H1 (cell line): ENCODE measurements around the gene SLC25A22. TPM values are rescaled to one million over a fixed set of nuclear protein-coding genes. Genes with fewer than 3 reads are reported as not detected.

Source experiments
- CTCF ChIA-PET: fragments of 300-600 bp; sonication (Branson Sonifier 250); formaldehyde crosslinking; loops from one replicate; lab custom pipeline; 2021; ENCODE audit not compliant: partially characterized antibody; lab: Charles Lee
- POLR2A ChIA-PET: fragments of 300-600 bp; sonication (Branson Sonifier 250); formaldehyde crosslinking; loops from one replicate; lab custom pipeline; 2021; ENCODE audit warnings: inconsistent platforms; ENCODE audit not compliant: partially characterized antibody; lab: Charles Lee
- DNase-seq, 2 experiments: peaks; one replicate each; pipeline versions ENCODE4 v3.0.0 to v3.0.0-alpha.2; 2010 to 2022; ENCODE audit warnings: low spot score in 2 of 2, low read depth in 1 of 2, mixed read lengths in 1 of 2
- FAIRE-seq: peaks from 2 replicates; lab custom pipeline; 2011; peaks lifted over from hg19 to GRCh38; lab: Jason Lieb, UNC
- H2AFZ ChIP-seq: 2 replicates; pipeline ENCODE4 v1.8.1; 2012; ENCODE audit warnings: low read length, inconsistent platforms
- H2AK5ac ChIP-seq: 2 replicates; pipeline ENCODE4 v1.6.1; 2013; ENCODE audit warnings: low read depth, low read length
- H2BK120ac ChIP-seq: replicated peaks from 2 replicates; pipeline ENCODE3; 2013; ENCODE audit warnings: low read depth, low read length, inconsistent platforms
- H2BK12ac ChIP-seq: 2 replicates; pipeline ENCODE4 v1.6.1; 2013; ENCODE audit warnings: low read depth, low read length
- H2BK15ac ChIP-seq: 2 replicates; pipeline ENCODE4 v1.6.1; 2013; ENCODE audit warnings: low read length
- H2BK20ac ChIP-seq: 2 replicates; pipeline ENCODE4 v1.6.1; 2013; ENCODE audit warnings: low read length
- H2BK5ac ChIP-seq: 2 replicates; pipeline ENCODE4 v1.6.1; 2013; ENCODE audit warnings: low read depth, low read length
- H3K14ac ChIP-seq: 2 replicates; pipeline ENCODE4 v1.6.1; 2013; ENCODE audit warnings: inconsistent platforms; ENCODE audit not compliant: insufficient read length
- H3K18ac ChIP-seq: 2 replicates; pipeline ENCODE4 v1.6.1; 2013; ENCODE audit warnings: low read length; ENCODE audit errors: extremely low read depth
- H3K23ac ChIP-seq: 2 replicates; pipeline ENCODE4 v1.6.1; 2013; ENCODE audit warnings: inconsistent platforms; ENCODE audit not compliant: insufficient read length
- H3K23me2 ChIP-seq: 2 replicates; pipeline ENCODE4 v1.6.1; 2013; ENCODE audit warnings: low read depth, low read length
- H3K27ac ChIP-seq: 2 replicates; pipeline ENCODE4 v1.6.1; 2011; ENCODE audit warnings: low read depth, low read length, inconsistent platforms
- H3K27me3 ChIP-seq, 4 experiments: replicated peaks in 1 of 4; 1 replicate in 1 of 4; 2 replicates in 3 of 4; pipeline versions ENCODE4 v1.6.1 to v1.8.1; 2011 to 2013; ENCODE audit warnings: low read length in 3 of 4, mild to moderate bottlenecking in 3 of 4, inconsistent platforms in 2 of 4, mixed read lengths in 2 of 4, moderate library complexity in 1 of 4; ENCODE audit not compliant: control insufficient read depth in 3 of 4, insufficient read depth in 3 of 4; ENCODE audit errors: extremely low read depth in 1 of 4
- H3K36me3 ChIP-seq, 4 experiments: 2 replicates each; pipeline versions ENCODE4 v1.6.1 to v1.8.1; 2011 to 2013; ENCODE audit warnings: mild to moderate bottlenecking in 4 of 4, low read length in 3 of 4, moderate library complexity in 2 of 4, control low read depth in 1 of 4, inconsistent platforms in 1 of 4; ENCODE audit not compliant: insufficient read depth in 4 of 4, control insufficient read depth in 2 of 4
- H3K4ac ChIP-seq: replicated peaks from 2 replicates; pipeline ENCODE3; 2013; ENCODE audit warnings: low read length, low read depth, mixed read lengths, inconsistent platforms; ENCODE audit not compliant: insufficient read length
- H3K4me1 ChIP-seq, 4 experiments: replicated peaks in 1 of 4; 1 replicate in 1 of 4; 2 replicates in 3 of 4; pipeline versions ENCODE4 v1.6.1 to v1.8.1; 2011 to 2013; ENCODE audit warnings: low read length in 3 of 4, inconsistent platforms in 2 of 4, mixed read lengths in 1 of 4; ENCODE audit not compliant: insufficient read depth in 4 of 4, control insufficient read depth in 3 of 4
- H3K4me2 ChIP-seq, 2 experiments: 2 replicates each; pipeline versions ENCODE4 v1.6.1 to v1.8.1; 2011 to 2013; ENCODE audit warnings: low read depth in 2 of 2, low read length in 2 of 2, control low read depth in 1 of 2, inconsistent platforms in 1 of 2, mild to moderate bottlenecking in 1 of 2; ENCODE audit not compliant: insufficient read depth in 1 of 2
- H3K4me3 ChIP-seq, 4 experiments: fragments of 200-600, 300-600 bp in 1 of 4; sonication (generic), shearing (Covaris generic), sonication (Bioruptor Twin) in 1 of 4; 2 replicates each; pipeline versions ENCODE4 v1.5.1 to v1.8.1; 2011 to 2016; ENCODE audit warnings: low read length in 4 of 4, low read depth in 3 of 4, control low read depth in 2 of 4, inconsistent platforms in 2 of 4, mild to moderate bottlenecking in 2 of 4, mixed read lengths in 1 of 4, moderate library complexity in 1 of 4; ENCODE audit not compliant: insufficient read depth in 2 of 4; ENCODE audit errors: extremely low read depth in 1 of 4
- H3K56ac ChIP-seq: replicated peaks from 2 replicates; pipeline ENCODE3; 2013; ENCODE audit warnings: low read depth, mild to moderate bottlenecking, mixed read lengths, low read length, inconsistent platforms; ENCODE audit not compliant: insufficient read length
- H3K79me1 ChIP-seq: 2 replicates; pipeline ENCODE4 v1.6.1; 2013; ENCODE audit warnings: low read depth, low read length, control low read depth
- H3K79me2 ChIP-seq, 2 experiments: 2 replicates each; pipeline versions ENCODE4 v1.6.1 to v1.8.1; 2012 to 2013; ENCODE audit warnings: low read length in 2 of 2, mild to moderate bottlenecking in 2 of 2, inconsistent platforms in 1 of 2; ENCODE audit not compliant: insufficient read depth in 2 of 2, control insufficient read depth in 1 of 2
- H3K9ac ChIP-seq, 4 experiments: replicated peaks in 1 of 4; 1 replicate in 1 of 4; 2 replicates in 3 of 4; pipeline versions ENCODE4 v1.6.1 to v1.8.1; 2011 to 2013; ENCODE audit warnings: low read depth in 3 of 4, low read length in 3 of 4, control low read depth in 2 of 4, mild to moderate bottlenecking in 2 of 4, moderate library complexity in 2 of 4, inconsistent platforms in 1 of 4; ENCODE audit errors: extremely low read depth in 1 of 4
- H3K9me3 ChIP-seq, 2 experiments: 2 replicates each; pipeline versions ENCODE4 v1.6.1 to v1.8.1; 2012 to 2013; ENCODE audit warnings: mild to moderate bottlenecking in 2 of 2, moderate library complexity in 2 of 2, control low read depth in 1 of 2, inconsistent platforms in 1 of 2, low read depth in 1 of 2, low read length in 1 of 2, mixed read lengths in 1 of 2; ENCODE audit not compliant: insufficient read depth in 2 of 2
- H4K20me1 ChIP-seq, 2 experiments: replicated peaks in 1 of 2; 2 replicates each; pipeline versions ENCODE3 to v1.8.1; 2011 to 2013; ENCODE audit warnings: inconsistent platforms in 2 of 2, low read length in 2 of 2, mild to moderate bottlenecking in 1 of 2; ENCODE audit not compliant: insufficient read depth in 2 of 2, control insufficient read depth in 1 of 2
- H4K5ac ChIP-seq: 2 replicates; pipeline ENCODE4 v1.6.1; 2013; ENCODE audit warnings: low read length, low read depth, mixed read lengths, inconsistent platforms; ENCODE audit not compliant: insufficient read length
- H4K8ac ChIP-seq: 2 replicates; pipeline ENCODE4 v1.8.0; 2013; ENCODE audit warnings: mild to moderate bottlenecking, moderate library complexity, low read length, inconsistent platforms; ENCODE audit not compliant: insufficient read depth; ENCODE audit errors: extremely low read depth
- H4K91ac ChIP-seq: replicated peaks from 2 replicates; pipeline ENCODE3; 2013; ENCODE audit warnings: low read length, mixed read lengths, inconsistent platforms; ENCODE audit not compliant: insufficient read length
- CTBP2 ChIP-seq: IDR thresholded peaks from 2 replicates; pipeline ENCODE4 v1.7.0; 2011; ENCODE audit warnings: borderline replicate concordance, mild to moderate bottlenecking, moderate library complexity, mixed read lengths, low read length; ENCODE audit not compliant: insufficient read depth, insufficient read length
- KDM1A ChIP-seq: fragments of 200-600, 300-600 bp; sonication (generic); IDR thresholded peaks from 2 replicates; pipeline ENCODE4 v1.7.1; 2016; ENCODE audit warnings: mild to moderate bottlenecking, low read length, borderline replicate concordance
- KDM5A ChIP-seq: fragments of 200-600 bp; IDR thresholded peaks from 2 replicates; pipeline ENCODE4 v1.7.1; 2012; ENCODE audit warnings: mild to moderate bottlenecking, low read length, inconsistent platforms, mixed read lengths
- SP1 ChIP-seq: IDR thresholded peaks from 2 replicates; pipeline ENCODE4 v1.6.1; 2011; ENCODE audit warnings: low read depth, low read length
- YY1 ChIP-seq: IDR thresholded peaks from 2 replicates; pipeline ENCODE4 v1.6.1; 2011; ENCODE audit warnings: low read depth, mild to moderate bottlenecking, low read length
- WGBS, 2 experiments: shearing (Covaris generic) in 1 of 2; methylation state at CpG; one replicate each; pipeline versions ENCODE4 v1.1.6 to v1.1.7; 2013 to 2015; ENCODE audit warnings: low lambda C conversion rate in 2 of 2, mixed read lengths in 2 of 2, inconsistent platforms in 1 of 2, low coverage in 1 of 2, missing lambda C conversion rate in 1 of 2; ENCODE audit not compliant: insufficient replicate concordance in 2 of 2, insufficient coverage in 1 of 2, insufficient read length in 1 of 2; ENCODE audit errors: extremely low coverage in 1 of 2, missing lambda C conversion rate in 1 of 2; 5-methylcytosine and 5-hydroxymethylcytosine counted together
- polyA plus RNA-seq, 7 experiments: library from polyadenylated mRNA; depleted of rRNA in 3 of 7; stranded (reverse) in 5 of 7; unstranded in 2 of 7; fragments of >200 nt in 5 of 7; fragments of 200-250 nt in 2 of 7; gene quantifications; 1 replicate in 5 of 7; 2 replicates in 1 of 7; 4 replicates in 1 of 7; pipeline versions ENCODE4 v1.2.1 to v1.2.3, GENCODE V29; 2011 to 2013; ENCODE audit warnings: missing spikeins in 2 of 7, mixed read lengths in 2 of 7
- total RNA-seq: library from RNA; stranded (reverse); fragmentation: NEBNext Ultra II Directional; extraction: Animal tissue kit (Norgen Biotek cat#: 25700); gene quantifications from 2 replicates; pipeline ENCODE4 v1.2.1, GENCODE V29; 2021
- TF ChIP-seq, protein P1 (sequence below): IDR thresholded peaks from 2 replicates; pipeline ENCODE4 v1.6.1; 2012; ENCODE audit warnings: low read length, inconsistent platforms

Gene SLC25A22
- total and polyA plus RNA-seq, 2 of the 8 experiments (the other 6 are each of a cell fraction or from before 2014, with no cell fraction given) = 31.5 to 48.0 TPM

DNA sequence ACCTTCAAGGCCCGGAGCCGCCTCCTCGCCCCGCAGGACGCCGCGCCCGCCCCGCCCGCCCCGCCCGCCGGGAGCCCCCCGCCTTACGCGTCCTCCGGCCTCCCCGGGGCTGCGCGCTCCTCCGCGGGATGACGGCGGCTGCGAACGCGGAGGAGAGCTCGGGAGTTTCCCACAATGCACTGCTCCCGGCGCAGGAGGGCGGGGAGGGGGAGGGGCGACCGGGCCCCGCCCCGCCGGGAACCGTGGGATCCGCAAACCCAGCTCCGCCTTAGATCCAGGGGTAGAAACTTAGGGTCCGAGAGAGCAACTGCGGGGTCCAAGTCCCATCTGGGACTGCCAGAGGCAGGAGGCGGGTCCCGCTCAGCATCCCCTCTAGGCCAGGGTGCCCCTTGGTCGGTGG lies 8.1 kb downstream of the SLC25A22 start, which contains the start of gene CEND1:
CEND1 (minus strand) TSS at position 148 of the 400 bp plus-strand sequence. CDS start 1,514 bp downstream, outside the sequence.
- no peak within 1 kb of the TSS for H3K14ac ChIP-seq
- WGBS, 2 experiments = 20% methylated on average over 1 of the region's 44 CpGs; no CpG with 5 or more reads in 1 of the 2 experiments
- H3K27ac ChIP-seq = no peak within 1 kb of the TSS
- H3K4me1 ChIP-seq = peaks cover 0 to 18% (median 11%) of the 10 kb centered on the region in 4 experiments; a peak in 6 of 7 replicates
- no peak within 1 kb of the TSS for H4K91ac ChIP-seq
- peak in 1 of 2 experiments; percentile 79 for DNase-seq
- no peak for FAIRE-seq
- no peaks in the 10 kb centered on the region; the same call in 1 of the 2 replicates for H3K23me2 ChIP-seq
- peak within 1 kb of the TSS; percentile 78; the same call in 1 of the 2 replicates for H2BK5ac ChIP-seq
- H3K27me3 ChIP-seq = no peaks in the 10 kb centered on the region
- peak within 1 kb of the TSS; percentile 46 to 60 for H3K4me2 ChIP-seq
- H2BK15ac ChIP-seq = peak within 1 kb of the TSS; percentile 72; the same call in 1 of the 2 replicates
- H2BK12ac ChIP-seq = peak within 1 kb of the TSS; percentile 23; the same call in 1 of the 2 replicates
- no peak within 1 kb of the TSS for H3K4ac ChIP-seq
- POLR2A ChIA-PET = interaction anchor here (0.9 to 53.0 kb wide), 11 partner anchors 9 to 169 kb away, joined by 3 to 1917 read pairs (median 4); partner anchors contain the start of genes CD151, CRACR2B, GATD1 and PIDD1
- H3K18ac ChIP-seq = peak within 1 kb of the TSS; percentile 32
- H2BK20ac ChIP-seq = no peak within 1 kb of the TSS
- CTCF ChIA-PET = interaction anchor here (0.7 to 1.1 kb wide), 4 partner anchors 13 to 58 kb away, joined by 3 to 4 read pairs (median 3); no protein-coding TSS in a partner anchor
- H3K23ac ChIP-seq = no peak within 1 kb of the TSS
- peak within 1 kb of the TSS in 2 of 4 experiments; percentile 11 to 44; a peak in 3 of 8 replicates for H3K4me3 ChIP-seq
- H3K79me1 ChIP-seq = peaks cover 3% of the 10 kb centered on the region; the same call in 1 of the 2 replicates
- no peak within 1 kb of the TSS for H2AFZ ChIP-seq
- peak within 1 kb of the TSS; percentile 35 for H4K8ac ChIP-seq
- no peaks in the 10 kb centered on the region for H3K9me3 ChIP-seq
- TF ChIP-seq CTBP2 (peak; percentile 66), KDM1A (peak; percentile 24; the same call in 1 of the 2 replicates), YY1 (peak; percentile 57; the same call in 1 of the 2 replicates), SP1 (0 out of 2 replicates have a peak, but pooled peaks have one; percentile 14), KDM5A (no peak)
- TF ChIP-seq, protein P1, sequence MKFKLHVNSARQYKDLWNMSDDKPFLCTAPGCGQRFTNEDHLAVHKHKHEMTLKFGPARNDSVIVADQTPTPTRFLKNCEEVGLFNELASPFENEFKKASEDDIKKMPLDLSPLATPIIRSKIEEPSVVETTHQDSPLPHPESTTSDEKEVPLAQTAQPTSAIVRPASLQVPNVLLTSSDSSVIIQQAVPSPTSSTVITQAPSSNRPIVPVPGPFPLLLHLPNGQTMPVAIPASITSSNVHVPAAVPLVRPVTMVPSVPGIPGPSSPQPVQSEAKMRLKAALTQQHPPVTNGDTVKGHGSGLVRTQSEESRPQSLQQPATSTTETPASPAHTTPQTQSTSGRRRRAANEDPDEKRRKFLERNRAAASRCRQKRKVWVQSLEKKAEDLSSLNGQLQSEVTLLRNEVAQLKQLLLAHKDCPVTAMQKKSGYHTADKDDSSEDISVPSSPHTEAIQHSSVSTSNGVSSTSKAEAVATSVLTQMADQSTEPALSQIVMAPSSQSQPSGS = no peak
- H3K56ac ChIP-seq = no peak within 1 kb of the TSS
- no peak within 1 kb of the TSS for H4K5ac ChIP-seq
- H4K20me1 ChIP-seq = peaks cover 2 to 13% of the 10 kb centered on the region in 2 experiments
- H3K9ac ChIP-seq = no peak within 1 kb of the TSS
- H2BK120ac ChIP-seq = no peak within 1 kb of the TSS
- no peaks in the 10 kb centered on the region for H3K79me2 ChIP-seq
- peaks cover 0 to 12% (median 0%) of the 10 kb centered on the region in 4 experiments; a peak in 3 of 8 replicates for H3K36me3 ChIP-seq
- H2AK5ac ChIP-seq = no peak within 1 kb of the TSS
